Adrenal gland (tissue), 12 donors: ENCODE measurements around the gene DNAAF5. TPM values are rescaled to one million over a fixed set of nuclear protein-coding genes. Genes with fewer than 3 reads are reported as not detected.
A peak's percentile ranks its signal among the peaks of the same experiment; 100 is the strongest.

Source experiments
- DNase-seq, 7 donors: peaks; one replicate each; pipeline ENCODE4 v3.0.0-alpha.2; 2019 to 2020
- H3K27ac ChIP-seq, 5 donors: fragments of 200-600 bp; sonication (generic) in 4 of 5; 1 replicate in 3 of 5; 2 replicates in 2 of 5; pipeline versions ENCODE4 v1.5.1 to v1.8.0; 2016 to 2020; ENCODE audit warnings: mild to moderate bottlenecking in 1 of 5
- H3K27me3 ChIP-seq: fragments of 200-600 bp; 2 replicates; pipeline ENCODE4 v1.8.0; 2021
- H3K36me3 ChIP-seq, 2 donors: fragments of 200-600 bp; replicated peaks in 1 of 2; 1 replicate in 1 of 2; 2 replicates in 1 of 2; pipeline versions ENCODE4 v1.5.1 to v1.8.0; 2018 to 2022
- H3K4me1 ChIP-seq, 2 donors: fragments of 200-600 bp; replicated peaks in 1 of 2; 1 replicate in 1 of 2; 2 replicates in 1 of 2; pipeline versions ENCODE4 v1.5.1 to v1.8.0; 2018 to 2021
- H3K4me3 ChIP-seq, 4 donors: fragments of 200-600 bp; sonication (generic) in 3 of 4; one replicate each; pipeline ENCODE4 v1.5.1; 2016 to 2018
- H3K9me3 ChIP-seq, 3 donors: fragments of 200-600 bp; sonication (generic) in 1 of 3; replicated peaks in 1 of 3; 1 replicate in 2 of 3; 2 replicates in 1 of 3; pipeline versions ENCODE4 v1.5.1 to v1.8.0; 2016 to 2021
- CTCF ChIP-seq, 6 experiments: fragments of 450-650 bp in 4 of 6; fragments of 200-600 bp in 2 of 6; sonication (generic) in 1 of 6; IDR thresholded peaks; 1 replicate in 5 of 6; 2 replicates in 1 of 6; pipeline versions ENCODE4 v1.5.1 to v1.8.0; 2016 to 2021; ENCODE audit warnings: antibody characterized with exemption in 6 of 6, mild to moderate bottlenecking in 2 of 6, moderate library complexity in 1 of 6
- POLR2A ChIP-seq, 2 donors: fragments of 450-650 bp; IDR thresholded peaks; one replicate each; pipeline ENCODE4 v1.6.1; 2017; ENCODE audit warnings: antibody characterized with exemption in 2 of 2, mild to moderate bottlenecking in 2 of 2, moderate library complexity in 1 of 2
- WGBS, 4 donors: extraction: QIAGEN DNeasy Blood & Tissue Kit in 2 of 4; methylation state at CpG; one replicate each; pipeline versions ENCODE4 v1.1.5 to v1.1.7; 2013 to 2017; 5-methylcytosine and 5-hydroxymethylcytosine counted together
- intact Hi-C, 2 donors: fragments of 100-400 bp; cut with DNase I; formaldehyde crosslinking; loops; one replicate each; pipeline versions ENCODE4 v1.14.1 to v1.15.0; 2022 to 2023
- polyA plus RNA-seq, 3 donors: library from polyadenylated mRNA; stranded (reverse); fragments of 200-250 nt in 2 of 3; fragments of 350-450 nt in 1 of 3; fragmentation: Illumina TruSeq in 1 of 3; extraction: RNeasy Lipid Tissue Mini Kit (QIAGEN cat#74804) in 1 of 3; gene quantifications; one replicate each; pipeline ENCODE4 v1.2.3, GENCODE V29; 2013 to 2014
- total RNA-seq, 9 donors: library from RNA; depleted of rRNA in 4 of 9; stranded (reverse); fragments of >200 nt in 4 of 9; fragments of 120-200 nt in 1 of 9; fragmentation: NEBNext Ultra II Directional in 1 of 9; extraction: Animal tissue kit (Norgen Biotek cat#: 25700) in 1 of 9; gene quantifications; one replicate each; pipeline versions ENCODE4 v1.1.0 to v1.2.4, GENCODE V29; 2013 to 2023
- donor health status: healthy with polysubstance abuse.
- donor health status: Bipolar disorder and iron deficiency.
- donor health status: DM: yes; HTN: yes; CAD: no.
- donor health status: DM: no; HTN: no; CAD: no.
- donor health status: DM: no; HTN: no; CAD: no.
- donor health status: DM: yes; HTN: yes; CAD: no.

DNAAF5 gene
- total and polyA plus RNA-seq, 12 donors = 7.9 to 32.7 (median 19.4) TPM

- intact Hi-C loops = loop anchor here in 1 of 2 donors (5.0 kb wide), 1 partner anchor 35 kb away; no protein-coding TSS in a partner anchor
- peaks cover 0 to under 1% of the 10 kb centered on the region in 2 donors for H3K36me3 ChIP-seq
- H3K27me3 ChIP-seq = no peaks in the 10 kb centered on the region
- 61 to 65% (median 64%) methylated on average over 24 of the region's 24 CpGs for WGBS, 4 donors
- H3K27ac ChIP-seq = peak within 1 kb of the TSS; percentile 73 to 90 (median 83)
- DNase-seq = peak in 6 of 7 donors; percentile 29 to 75 (median 44)
- peak within 1 kb of the TSS in 1 of 4 donors; percentile 48 for H3K4me3 ChIP-seq
- H3K9me3 ChIP-seq = no peaks in the 10 kb centered on the region
- peaks cover 17 to 48% of the 10 kb centered on the region in 2 donors for H3K4me1 ChIP-seq
- TF ChIP-seq POLR2A (IDR thresholded peaks at IDR 0.05) = no peak
Observed at GRCh38 chr7:832167-832967, 105.9 kb downstream of the DNAAF5 start, which contains the start of gene SUN1. TSS of gene SUN1 (plus strand) at chr7:832476. CDS start at chr7:832525, 49 bp downstream.

- peak overlapping the region in 3 of 5 donors; percentile 83 to 90 (median 90) for H3K27ac ChIP-seq
- DNase-seq = no peak
- intact Hi-C loops = loop anchor here in 1 of 2 donors (5.0 kb wide), 1 partner anchor 34 kb away; no protein-coding TSS in a partner anchor
Observed at GRCh38 chr7:832968-833424, 106.5 kb downstream of the DNAAF5 start.

GRCh38 chr7:833601-834258 lies 107.2 kb downstream of the DNAAF5 start:
- Histone ChIP-seq H3K4me3 (no peak overlapping the region), H3K4me1 (peaks cover 17 to 48% of the 10 kb centered on the region in 2 donors), H3K9me3 (no peaks in the 10 kb centered on the region), H3K27ac (peak overlapping the region in 2 of 5 donors; percentile 32 to 36), H3K36me3 (peaks cover 0 to 7% of the 10 kb centered on the region in 2 donors), H3K27me3 (no peaks in the 10 kb centered on the region)
- intact Hi-C loops = loop anchor here in 1 of 2 donors (5.0 kb wide), 1 partner anchor 34 kb away; no protein-coding TSS in a partner anchor
- no peak for DNase-seq
- 80 to 83% (median 82%) methylated on average over 8 of the region's 8 CpGs for WGBS, 4 donors
- no peak for TF ChIP-seq CTCF (IDR thresholded peaks at IDR 0.05)
- no peak for TF ChIP-seq POLR2A (IDR thresholded peaks at IDR 0.05)

More at GRCh38 chr7:832968-833424, 106.5 kb downstream of the DNAAF5 start:
- Histone ChIP-seq H3K9me3 (no peaks in the 10 kb centered on the region), H3K36me3 (peaks cover 0 to 6% of the 10 kb centered on the region in 2 donors), H3K4me1 (peaks cover 17 to 48% of the 10 kb centered on the region in 2 donors), H3K4me3 (no peak overlapping the region), H3K27me3 (no peaks in the 10 kb centered on the region)
- TF ChIP-seq CTCF (IDR thresholded peaks at IDR 0.05) = no peak
- TF ChIP-seq POLR2A (IDR thresholded peaks at IDR 0.05) = no peak
- 89 to 96% (median 90%) methylated on average over 15 of the region's 15 CpGs for WGBS, 4 donors

- TF ChIP-seq CTCF (IDR thresholded peaks at IDR 0.05) = no peak
- TF ChIP-seq POLR2A (IDR thresholded peaks at IDR 0.05) = no peak
- no peak overlapping the region for H3K4me3 ChIP-seq
- DNase-seq = no peak
- peak overlapping the region in 2 of 5 donors; percentile 32 to 36 for H3K27ac ChIP-seq
- intact Hi-C loops = loop anchor here in 1 of 2 donors (5.0 kb wide), 1 partner anchor 33 kb away; no protein-coding TSS in a partner anchor
- H3K36me3 ChIP-seq = peaks cover 0 to 13% of the 10 kb centered on the region in 2 donors
- H3K27me3 ChIP-seq = no peaks in the 10 kb centered on the region
- peaks cover 17 to 48% of the 10 kb centered on the region in 2 donors for H3K4me1 ChIP-seq
- WGBS, 4 donors = 64 to 79% (median 67%) methylated on average over 12 of the region's 12 CpGs
- H3K9me3 ChIP-seq = no peaks in the 10 kb centered on the region
Observed at GRCh38 chr7:834277-834676, 107.8 kb downstream of the DNAAF5 start.
